HG02943 (cell line): Measurements from ENCODE around the gene ASXL2.
"Not testable (repeated sequence)": the region's sequence is repeated elsewhere in the genome, so short reads cannot be mapped to it uniquely, and the experiment has no call there.

Experiments used
- ATAC-seq: cut with Tn5 transposase; IDR thresholded peaks from one replicate; pipeline ENCODE4 v1.9.1; 2021; ENCODE audit warnings: mild to moderate bottlenecking, low read depth, moderate library complexity; ENCODE audit not compliant: unreplicated experiment

Gene ASXL2

GRCh38 chr2:25838152-25838756 is 40.0 kb downstream of the ASXL2 start:
- no peak for ATAC-seq

- ATAC-seq, result no peak
Measured at GRCh38 chr2:25835906-25836305, 42.4 kb downstream of the ASXL2 start.

- ATAC-seq, result no peak
Measured at GRCh38 chr2:25833566-25833965, 44.7 kb downstream of the ASXL2 start.

- no peak for ATAC-seq
Measured at GRCh38 chr2:25832897-25833296, 45.4 kb downstream of the ASXL2 start.

GRCh38 chr2:25831746-25832449 is 46.4 kb downstream of the ASXL2 start:
- ATAC-seq, result no peak

GRCh38 chr2:25829828-25830227 is 48.5 kb downstream of the ASXL2 start:
- no peak for ATAC-seq

GRCh38 chr2:25829377-25829704 is 48.9 kb downstream of the ASXL2 start:
- no peak for ATAC-seq

- ATAC-seq, result not testable (repeated sequence)
Measured at GRCh38 chr2:25828532-25829376, 49.5 kb downstream of the ASXL2 start.

- no peak for ATAC-seq
Measured at GRCh38 chr2:25825238-25825637, 53.0 kb downstream of the ASXL2 start.

GRCh38 chr2:25824718-25825117 is 53.6 kb downstream of the ASXL2 start:
- no peak for ATAC-seq

GRCh38 chr2:25824216-25824615 is 54.1 kb downstream of the ASXL2 start:
- no peak for ATAC-seq

GRCh38 chr2:25822190-25823117 is 55.8 kb downstream of the ASXL2 start:
- no peak for ATAC-seq

GRCh38 chr2:25821225-25822056 is 56.8 kb downstream of the ASXL2 start:
- no peak for ATAC-seq

GRCh38 chr2:25819597-25820039 is 58.7 kb downstream of the ASXL2 start:
- ATAC-seq, result no peak

- no peak for ATAC-seq
Measured at GRCh38 chr2:25817630-25818029, 60.7 kb downstream of the ASXL2 start.

- ATAC-seq, result no peak
Measured at GRCh38 chr2:25817006-25817405, 61.3 kb downstream of the ASXL2 start.

GRCh38 chr2:25816249-25816648 is 62.0 kb downstream of the ASXL2 start:
- no peak for ATAC-seq

- ATAC-seq, result no peak
Measured at GRCh38 chr2:25814681-25815080, 63.6 kb downstream of the ASXL2 start.

- ATAC-seq, result no peak
Measured at GRCh38 chr2:25810428-25810827, 67.9 kb downstream of the ASXL2 start.

- no peak for ATAC-seq
Measured at GRCh38 chr2:25809646-25810045, 68.6 kb downstream of the ASXL2 start.
